Caco-2 (cell line): ENCODE data around the gene ZNF497. TPM values are rescaled to one million over a fixed set of nuclear protein-coding genes. Genes with fewer than 3 reads are reported as not detected.

Experiments used
- BruUV-seq: library from RNA; stranded (reverse); fragments of 400-500 nt; replicated peaks from 2 replicates; lab custom pipeline; 2021; lab: Mats Ljungman, UMichigan
- CTCF ChIA-PET: fragments of 300-600 bp; sonication (Branson Sonifier 250); formaldehyde crosslinking; loops from one replicate; lab custom pipeline; 2022; ENCODE audit warnings: antibody characterized with exemption; lab: Charles Lee
- POLR2A ChIA-PET: fragments of 300-600 bp; sonication (Branson Sonifier 250); formaldehyde crosslinking; loops from one replicate; lab custom pipeline; 2022; ENCODE audit warnings: antibody characterized with exemption; lab: Charles Lee
- DNase-seq, 2 experiments: peaks; one replicate each; pipeline versions ENCODE4 v3.0.0 to v3.0.0-alpha.2; 2020 to 2022
- H3K27me3 ChIP-seq: replicated peaks from 2 replicates; pipeline ENCODE4 v1.6.0; 2011; ENCODE audit warnings: low read length; ENCODE audit not compliant: control insufficient read depth, insufficient read depth
- H3K36me3 ChIP-seq: 2 replicates; pipeline ENCODE4 v1.5.1; 2011; ENCODE audit warnings: low read length; ENCODE audit not compliant: control insufficient read depth, insufficient read depth
- H3K4me1 ChIP-seq: fragments of 250-450 bp; sonication (Bioruptor Pico); 2 replicates; pipeline ENCODE4 v1.5.1; 2020; ENCODE audit warnings: mild to moderate bottlenecking
- H3K4me3 ChIP-seq: 2 replicates; pipeline ENCODE4 v1.5.1; 2011; ENCODE audit warnings: low read depth, mild to moderate bottlenecking, control low read depth, low read length
- H3K9me3 ChIP-seq: fragments of 250-450 bp; sonication (Bioruptor Pico); 2 replicates; pipeline ENCODE4 v1.5.1; 2020; ENCODE audit warnings: mild to moderate bottlenecking, moderate library complexity
- H3K27ac Mint-ChIP-seq: one replicate; pipeline ENCODE4 v1.8.0; 2022; ENCODE audit warnings: mixed read lengths; ENCODE audit not compliant: unreplicated experiment
- H3K27me3 Mint-ChIP-seq: one replicate; pipeline ENCODE4 v1.8.0; 2022; ENCODE audit warnings: mixed read lengths; ENCODE audit not compliant: insufficient read depth, unreplicated experiment
- H3K36me3 Mint-ChIP-seq: one replicate; pipeline ENCODE4 v1.8.0; 2022; ENCODE audit warnings: mild to moderate bottlenecking, mixed read lengths; ENCODE audit not compliant: insufficient read depth, unreplicated experiment
- H3K4me1 Mint-ChIP-seq: one replicate; pipeline ENCODE4 v1.8.0; 2022; ENCODE audit warnings: low read depth, mixed read lengths; ENCODE audit not compliant: unreplicated experiment
- H3K4me3 Mint-ChIP-seq: one replicate; pipeline ENCODE4 v1.8.0; 2022; ENCODE audit warnings: mild to moderate bottlenecking, moderate library complexity, mixed read lengths; ENCODE audit not compliant: unreplicated experiment
- H3K9me3 Mint-ChIP-seq: one replicate; pipeline ENCODE4 v1.8.0; 2022; ENCODE audit warnings: mixed read lengths; ENCODE audit not compliant: unreplicated experiment
- intact Hi-C: fragments of 100-400 bp; cut with micrococcal nuclease; formaldehyde crosslinking; loops from one replicate; pipeline ENCODE4 v1.10.0; 2022; ENCODE audit not compliant: unreplicated experiment
- total RNA-seq: library from RNA; stranded (reverse); gene quantifications from 2 replicates; pipeline ENCODE4 v1.2.3, GENCODE V29; 2022
- TF ChIP-seq, protein P1 (sequence below), 2 experiments: fragments of 200-600 bp in 1 of 2; IDR thresholded peaks; 1 replicate in 1 of 2; 2 replicates in 1 of 2; pipeline versions ENCODE4 v1.5.1 to v1.8.0; 2011 to 2022; ENCODE audit warnings: antibody characterized with exemption in 1 of 2, control low read depth in 1 of 2, inconsistent platforms in 1 of 2, low read depth in 1 of 2, low read length in 1 of 2, mild to moderate bottlenecking in 1 of 2, moderate library complexity in 1 of 2; ENCODE audit not compliant: insufficient read depth in 1 of 2, severe bottlenecking in 1 of 2, unreplicated experiment in 1 of 2

ZNF497 gene
- total RNA-seq, 1 experiment from 2014 or later, result 1.7 TPM

DNA sequence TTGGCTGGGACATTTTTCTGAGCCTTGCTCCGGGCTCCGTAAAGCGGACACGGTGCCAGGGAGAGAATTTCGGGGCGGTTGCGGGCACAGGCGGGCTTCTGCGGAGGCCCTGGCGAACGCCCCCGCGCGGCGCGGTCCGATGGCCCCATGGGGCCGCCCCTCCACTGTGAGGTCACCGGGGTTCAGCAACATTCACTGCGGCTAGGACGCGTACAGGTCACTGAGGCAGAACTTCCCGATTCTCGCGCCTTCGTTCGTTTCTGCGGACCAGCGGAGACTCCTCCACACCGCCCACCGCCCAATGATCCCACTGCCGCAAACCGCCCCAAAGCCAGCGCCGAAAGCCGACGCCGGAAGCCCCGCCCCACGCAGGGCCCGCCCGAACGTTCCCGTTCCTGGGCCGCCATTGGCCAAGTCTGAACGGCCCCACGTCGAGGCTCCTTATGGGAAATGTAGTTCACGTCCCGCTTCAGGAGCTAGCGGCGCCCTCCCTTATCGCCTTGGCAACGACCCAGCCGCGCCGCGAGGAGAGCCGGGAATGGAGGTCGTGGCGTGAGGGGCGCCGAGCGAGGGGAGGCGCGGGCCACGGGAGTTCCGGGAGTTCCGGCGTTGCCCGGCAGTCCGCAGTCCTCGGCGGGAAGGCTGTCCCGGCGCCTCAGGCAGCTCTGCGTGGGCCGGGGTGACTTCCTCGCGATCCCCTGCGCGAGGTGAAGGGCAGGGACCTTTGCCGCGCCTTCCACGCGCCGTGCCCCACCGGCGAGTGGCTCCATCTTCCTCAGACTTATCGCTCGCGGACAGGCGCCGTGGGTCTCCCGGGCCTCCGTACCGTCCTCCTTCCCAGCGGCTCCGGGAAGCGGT lies 45.8 kb upstream of the ZNF497 start, which contains the start of gene ZNF584:
TSS of gene ZNF584 (plus strand) at position 498 of the 858 bp plus-strand sequence. CDS start 499 bp downstream, outside the sequence.
- no TSS peak for BruUV-seq
- peak; percentile 94 to 97 for DNase-seq

DNA sequence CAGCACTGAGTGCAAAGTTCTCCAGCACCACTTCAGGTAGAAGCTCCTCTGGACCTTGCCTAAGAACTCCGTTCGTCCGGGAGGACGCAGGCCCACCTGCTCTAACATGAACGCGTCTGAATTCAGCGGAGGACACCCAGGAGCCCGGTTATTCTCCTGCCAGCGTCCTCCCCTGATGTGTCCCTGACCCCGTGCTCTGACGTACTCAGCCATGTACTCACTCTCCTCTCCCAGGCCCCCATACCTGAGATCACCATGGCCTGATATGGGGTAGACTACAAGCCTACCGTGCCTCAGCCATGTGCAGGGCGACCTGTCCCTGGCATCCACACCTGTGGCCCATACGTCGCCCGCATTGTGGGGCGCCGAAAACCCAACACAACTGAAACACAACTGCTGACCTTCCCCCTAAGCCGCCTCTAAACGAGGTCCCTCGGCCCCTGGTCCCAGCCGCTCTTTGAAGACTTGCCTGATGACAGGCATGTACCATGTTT lies 45.2 kb upstream of the ZNF497 start:
- ChIA-PET POLR2A (interaction anchor here (1.0 kb wide), 5 partner anchors 11 to 136 kb away, joined by 3 to 6 read pairs (median 5); partner anchors contain the start of genes TRIM28, ZBTB45 and ZNF446), CTCF (interaction anchor here (1.0 kb wide), 1 partner anchor 45 kb away, joined by 4 read pairs; the partner anchor contains the start of gene ZNF497)
- BruUV-seq, result TSS peak; percentile 91
- peak overlapping the region; percentile 95 for H3K4me3 Mint-ChIP-seq
- H3K9me3 Mint-ChIP-seq, result no peaks in the 10 kb centered on the region
- DNase-seq, result peak in 1 of 2 experiments; percentile 20
- intact Hi-C loops, result loop anchor here (1.0 kb wide), 2 partner anchors 44 to 59 kb away; partner anchors contain the start of gene ZNF324B
- TF ChIP-seq, protein P1, sequence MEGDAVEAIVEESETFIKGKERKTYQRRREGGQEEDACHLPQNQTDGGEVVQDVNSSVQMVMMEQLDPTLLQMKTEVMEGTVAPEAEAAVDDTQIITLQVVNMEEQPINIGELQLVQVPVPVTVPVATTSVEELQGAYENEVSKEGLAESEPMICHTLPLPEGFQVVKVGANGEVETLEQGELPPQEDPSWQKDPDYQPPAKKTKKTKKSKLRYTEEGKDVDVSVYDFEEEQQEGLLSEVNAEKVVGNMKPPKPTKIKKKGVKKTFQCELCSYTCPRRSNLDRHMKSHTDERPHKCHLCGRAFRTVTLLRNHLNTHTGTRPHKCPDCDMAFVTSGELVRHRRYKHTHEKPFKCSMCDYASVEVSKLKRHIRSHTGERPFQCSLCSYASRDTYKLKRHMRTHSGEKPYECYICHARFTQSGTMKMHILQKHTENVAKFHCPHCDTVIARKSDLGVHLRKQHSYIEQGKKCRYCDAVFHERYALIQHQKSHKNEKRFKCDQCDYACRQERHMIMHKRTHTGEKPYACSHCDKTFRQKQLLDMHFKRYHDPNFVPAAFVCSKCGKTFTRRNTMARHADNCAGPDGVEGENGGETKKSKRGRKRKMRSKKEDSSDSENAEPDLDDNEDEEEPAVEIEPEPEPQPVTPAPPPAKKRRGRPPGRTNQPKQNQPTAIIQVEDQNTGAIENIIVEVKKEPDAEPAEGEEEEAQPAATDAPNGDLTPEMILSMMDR (IDR thresholded peaks at IDR 0.05; ENCODE audit: insufficient read depth in 1 of 2, low read depth in 1 of 2, low read length in 1 of 2, severe bottlenecking in 1 of 2, unreplicated experiment in 1 of 2), result no peak
- H3K4me1 Mint-ChIP-seq, result peaks cover 22% of the 10 kb centered on the region
- H3K9me3 ChIP-seq, result no peaks in the 10 kb centered on the region
- no peaks in the 10 kb centered on the region; the same call in 1 of the 2 replicates for H3K36me3 ChIP-seq
- no peaks in the 10 kb centered on the region for H3K27me3 ChIP-seq
- H3K4me3 ChIP-seq, result peak overlapping the region; percentile 73
- H3K4me1 ChIP-seq, result peaks cover 16% of the 10 kb centered on the region
- peaks cover 17% of the 10 kb centered on the region for H3K36me3 Mint-ChIP-seq
- H3K27me3 Mint-ChIP-seq, result no peaks in the 10 kb centered on the region
- H3K27ac Mint-ChIP-seq, result peak overlapping the region; percentile 87

More for the DNA sequence above, 45.8 kb upstream of the ZNF497 start, which contains the start of gene ZNF584:
- intact Hi-C loops, result loop anchor here (1.0 kb wide), 2 partner anchors 43 to 58 kb away; partner anchors contain the start of gene ZNF324B
- Mint-ChIP-seq H3K36me3 (peaks cover 17% of the 10 kb centered on the region), H3K27ac (peak within 1 kb of the TSS; percentile 87), H3K4me1 (peaks cover 22% of the 10 kb centered on the region), H3K27me3 (no peaks in the 10 kb centered on the region), H3K9me3 (no peaks in the 10 kb centered on the region), H3K4me3 (peak within 1 kb of the TSS; percentile 95)
- Histone ChIP-seq H3K4me3 (peak within 1 kb of the TSS; percentile 73), H3K27me3 (no peaks in the 10 kb centered on the region), H3K9me3 (no peaks in the 10 kb centered on the region), H3K36me3 (no peaks in the 10 kb centered on the region; the same call in 1 of the 2 replicates), H3K4me1 (peaks cover 16% of the 10 kb centered on the region)
- ChIA-PET POLR2A (interaction anchor here (0.5 to 1.0 kb wide), 11 partner anchors 10 to 135 kb away, joined by 3 to 14 read pairs (median 3); partner anchors contain the start of genes RNF225, TRIM28, ZBTB45 and ZNF324B), CTCF (interaction anchor here (0.6 to 1.0 kb wide), 3 partner anchors 46 to 167 kb away, joined by 4 read pairs; partner anchors contain the start of genes ZNF497 and ZSCAN22)
- TF ChIP-seq, protein P1 (IDR thresholded peaks at IDR 0.05; ENCODE audit: insufficient read depth in 1 of 2, low read depth in 1 of 2, low read length in 1 of 2, severe bottlenecking in 1 of 2, unreplicated experiment in 1 of 2), result no peak
